Left ventricle myocardium superior (tissue), 1 donor: Measurements from ENCODE around the gene SLC10A2. TPM values are rescaled to one million over a fixed set of nuclear protein-coding genes. Genes with fewer than 3 reads are reported as not detected.

ENCODE experiments used
- ATAC-seq: fragments of 200-7000 bp; cut with Tn5 transposase; one replicate; pipeline ENCODE4 v1.9.1; 2020; ENCODE audit warnings: mild to moderate bottlenecking, moderate library complexity
- DNase-seq: peaks from one replicate; pipeline ENCODE4 v3.0.0-alpha.2; 2020
- intact Hi-C: fragments of 100-400 bp; cut with micrococcal nuclease; formaldehyde crosslinking; loops from one replicate; pipeline ENCODE4 v1.11.0; 2022
- total RNA-seq: library from RNA; stranded (reverse); fragmentation: NEBNext Ultra II Directional; extraction: Animal tissue kit (Norgen Biotek cat#: 25700); gene quantifications from one replicate; pipeline ENCODE4 v1.2.1, GENCODE V29; 2021
- donor health status: DM: no; HTN: yes; CAD: no; lungs with severe emphysema.

Gene SLC10A2
- total RNA-seq, 1 donor from 2014 or later: not detected

GRCh38 chr13:103002279-103002678 lies 63.9 kb downstream of the SLC10A2 start:
- intact Hi-C loops: no loop called here
- ATAC-seq: no peak
- DNase-seq: no peak

- intact Hi-C loops: no loop called here
- no peak for ATAC-seq
- no peak for DNase-seq
Observed at GRCh38 chr13:103000157-103000556, 66.1 kb downstream of the SLC10A2 start.

- intact Hi-C loops: no loop called here
- no peak for ATAC-seq
- DNase-seq: no peak
Observed at GRCh38 chr13:102999499-102999898, 66.7 kb downstream of the SLC10A2 start.

Other genes with a start within 250 kb of the SLC10A2 start
- 26.2 TPM for gene ERCC5, start 220.4 kb downstream of the SLC10A2 start, total RNA-seq